ENCODE data around the gene FUS. TPM values are rescaled to one million over a fixed set of nuclear protein-coding genes. Genes with fewer than 3 reads are reported as not detected.

FUS gene
- polyA plus RNA-seq, 12 donors: 290 to 4,308 (median 418) TPM

DNA sequence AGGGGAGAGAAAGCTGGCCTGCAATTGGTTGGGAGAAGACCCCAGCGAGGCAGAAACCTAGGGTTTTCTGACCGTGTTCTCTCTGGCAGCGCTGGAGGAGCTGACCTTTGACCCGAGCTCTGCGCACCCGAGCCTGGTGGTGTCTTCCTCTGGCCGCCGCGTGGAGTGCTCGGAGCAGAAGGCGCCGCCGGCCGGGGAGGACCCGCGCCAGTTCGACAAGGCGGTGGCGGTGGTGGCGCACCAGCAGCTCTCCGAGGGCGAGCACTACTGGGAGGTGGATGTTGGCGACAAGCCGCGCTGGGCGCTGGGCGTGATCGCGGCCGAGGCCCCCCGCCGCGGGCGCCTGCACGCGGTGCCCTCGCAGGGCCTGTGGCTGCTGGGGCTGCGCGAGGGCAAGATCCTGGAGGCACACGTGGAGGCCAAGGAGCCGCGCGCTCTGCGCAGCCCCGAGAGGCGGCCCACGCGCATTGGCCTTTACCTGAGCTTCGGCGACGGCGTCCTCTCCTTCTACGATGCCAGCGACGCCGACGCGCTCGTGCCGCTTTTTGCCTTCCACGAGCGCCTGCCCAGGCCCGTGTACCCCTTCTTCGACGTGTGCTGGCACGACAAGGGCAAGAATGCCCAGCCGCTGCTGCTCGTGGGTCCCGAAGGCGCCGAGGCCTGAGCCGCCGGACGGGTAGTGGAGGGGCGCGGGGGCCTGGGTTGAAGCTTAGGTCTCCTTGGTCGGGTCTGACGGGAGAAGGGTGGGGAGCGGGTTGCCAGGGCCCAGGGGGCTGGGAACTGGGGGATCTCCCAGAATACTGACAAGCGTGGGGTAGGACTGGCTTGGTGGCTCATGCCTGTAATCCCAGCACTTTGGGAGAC, 44.4 kb downstream of the FUS start:
- no peak for DNase-seq

DNA sequence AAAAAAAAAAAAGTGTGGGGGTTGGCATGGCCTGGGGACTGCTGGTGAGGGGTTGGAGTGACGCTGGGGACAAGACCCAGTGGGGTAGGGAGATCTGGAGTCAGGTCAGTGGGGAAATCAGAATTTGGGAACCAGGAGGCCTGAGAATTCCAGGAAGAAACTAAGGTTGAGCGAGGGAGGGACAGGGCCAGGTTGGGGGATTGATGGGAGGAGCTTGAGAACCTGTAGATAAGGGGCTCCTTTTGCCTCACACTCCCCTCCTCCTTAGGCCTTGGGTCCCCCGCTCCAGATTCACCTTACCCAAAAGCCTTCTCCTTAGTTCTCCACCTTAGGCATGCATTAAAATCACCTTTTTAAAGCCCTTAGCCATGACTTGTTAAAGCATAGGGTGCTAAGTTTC, 45.3 kb downstream of the FUS start:
- no peak for DNase-seq

DNA sequence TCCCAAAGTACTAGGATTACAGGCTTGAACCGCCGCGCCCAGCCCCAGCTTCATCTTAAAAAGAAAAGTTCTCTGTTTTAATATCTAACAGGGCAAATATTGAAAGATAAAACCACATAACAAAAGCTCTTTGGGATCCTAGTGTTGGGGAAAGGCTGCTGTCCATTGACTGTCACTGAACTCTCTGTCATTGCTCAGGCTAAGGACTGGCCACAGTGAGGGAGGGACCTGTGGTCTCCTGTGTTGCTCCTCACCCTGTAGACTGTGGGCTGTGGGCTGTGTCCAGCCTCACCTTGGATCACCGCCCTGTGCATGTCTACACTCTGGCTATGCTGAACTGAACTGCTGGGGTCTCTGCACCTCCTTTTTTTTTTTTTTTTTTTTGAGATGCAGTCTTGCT, 48.3 kb downstream of the FUS start:
- no peak for DNase-seq

DNA sequence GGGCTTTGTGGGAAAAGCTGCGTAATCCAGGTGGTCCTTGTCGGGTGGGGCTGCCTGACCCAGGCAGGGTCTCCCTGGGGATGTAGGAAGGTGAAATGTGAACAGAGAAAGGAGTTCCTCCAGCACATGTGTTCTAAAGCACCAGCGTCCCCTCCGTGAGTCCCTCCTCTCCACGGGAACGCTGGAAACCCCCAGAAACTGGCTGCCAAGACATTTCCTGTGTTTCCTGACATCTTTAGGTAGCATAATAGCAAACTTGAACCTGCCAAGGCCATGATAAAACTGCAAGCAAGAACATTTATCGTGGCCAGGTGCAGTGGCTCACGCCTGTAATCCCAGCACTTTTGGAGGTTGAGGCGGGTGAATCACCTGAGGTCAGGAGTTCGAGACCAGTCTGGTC, 49.6 kb downstream of the FUS start:
- DNase-seq: no peak

DNA sequence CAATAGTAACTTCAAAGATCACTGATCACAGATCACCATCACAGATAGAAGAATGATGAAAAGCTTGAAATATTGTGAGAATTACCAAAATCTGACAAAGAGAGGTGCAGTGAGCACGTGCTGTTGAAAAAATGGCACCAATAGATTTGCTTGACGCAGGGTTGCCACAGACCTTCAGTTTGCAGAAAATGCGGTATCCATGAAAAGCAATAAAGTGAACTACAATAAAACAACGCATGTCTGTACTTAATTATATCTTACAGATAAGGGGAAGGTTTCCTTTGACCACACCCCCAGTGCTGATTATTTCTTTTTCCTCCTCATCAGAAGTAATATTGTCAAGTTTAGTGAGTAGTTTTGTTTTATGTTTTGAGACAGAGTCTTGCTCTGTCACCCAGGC, 58.1 kb downstream of the FUS start:
- DNase-seq: no peak

Other genes starting within 250 kb of the FUS start
- 10 to 100 TPM in 3 of 12 donors, 1 to 10 TPM in 8, not detected in 1; 7.4 to 11.3 (median 8.8) TPM for gene ORAI3, start 231.1 kb upstream of the FUS start, polyA plus RNA-seq (ENCODE audit: insufficient read length in 12 of 12)
- gene SETD1A, start 222.4 kb upstream of the FUS start, polyA plus RNA-seq (ENCODE audit: insufficient read length in 12 of 12): 10 to 100 TPM in 9 of 12 donors, 1 to 10 TPM in 2, not detected in 1; 9.5 to 19.5 (median 11.0) TPM
- gene HSD3B7, start 194.9 kb upstream of the FUS start, polyA plus RNA-seq (ENCODE audit: insufficient read length in 12 of 12): 10 to 100 TPM in 1 of 12 donors, 1 to 10 TPM in 10, not detected in 1; 6.9 to 16.3 (median 9.0) TPM
- gene STX1B, start 169.5 kb upstream of the FUS start, polyA plus RNA-seq (ENCODE audit: insufficient read length in 12 of 12): 1 to 10 TPM in 6 of 12 donors, under 1 TPM in 4, not detected in 2; 0.78 to 7.1 (median 1.5) TPM
- 10 to 100 TPM in 11 of 12 donors, not detected in 1; 33.1 to 71.9 (median 39.3) TPM for gene STX4, start 146.6 kb upstream of the FUS start, polyA plus RNA-seq (ENCODE audit: insufficient read length in 12 of 12)
- gene ZNF668, start 105.9 kb upstream of the FUS start, polyA plus RNA-seq (ENCODE audit: insufficient read length in 12 of 12): 1 to 10 TPM in 11 of 12 donors, not detected in 1; 5.3 to 9.5 (median 7.2) TPM
- 10 to 100 TPM in 2 of 12 donors, 1 to 10 TPM in 9, not detected in 1; 7.1 to 13.3 (median 9.5) TPM for gene ZNF646, start 105.7 kb upstream of the FUS start, polyA plus RNA-seq (ENCODE audit: insufficient read length in 12 of 12)
- gene PRSS53, start 91.2 kb upstream of the FUS start, polyA plus RNA-seq (ENCODE audit: insufficient read length in 12 of 12): 10 to 100 TPM in 1 of 12 donors, 1 to 10 TPM in 10, not detected in 1; 1.8 to 16.4 (median 4.6) TPM
- 10 to 100 TPM in 11 of 12 donors, not detected in 1; 50.0 to 71.5 (median 58.6) TPM for gene VKORC1, start 85.3 kb upstream of the FUS start, polyA plus RNA-seq (ENCODE audit: insufficient read length in 12 of 12)
- gene BCKDK, start 71.8 kb upstream of the FUS start, polyA plus RNA-seq (ENCODE audit: insufficient read length in 12 of 12): 10 to 100 TPM in 11 of 12 donors, not detected in 1; 19.1 to 30.0 (median 24.8) TPM
- gene KAT8, start 62.5 kb upstream of the FUS start, polyA plus RNA-seq (ENCODE audit: insufficient read length in 12 of 12): 10 to 100 TPM in 11 of 12 donors, not detected in 1; 41.5 to 63.1 (median 46.7) TPM
- 10 to 100 TPM in 2 of 12 donors, 1 to 10 TPM in 2, under 1 TPM in 6, not detected in 2; 0.16 to 39.2 (median 0.61) TPM for gene PRSS8, start 44.4 kb upstream of the FUS start, polyA plus RNA-seq (ENCODE audit: insufficient read length in 12 of 12)
- 1 to 10 TPM in 8 of 12 donors, under 1 TPM in 2, not detected in 2; 0.92 to 2.0 (median 1.4) TPM for gene PRSS36, start 30.1 kb upstream of the FUS start, polyA plus RNA-seq (ENCODE audit: insufficient read length in 12 of 12)
- gene PYCARD, start 22.6 kb downstream of the FUS start, polyA plus RNA-seq (ENCODE audit: insufficient read length in 12 of 12): 10 to 100 TPM in 3 of 12 donors, 1 to 10 TPM in 8, not detected in 1; 3.8 to 28.0 (median 6.0) TPM
- gene TRIM72, start 34.0 kb downstream of the FUS start, polyA plus RNA-seq (ENCODE audit: insufficient read length in 12 of 12): 10 to 100 TPM in 11 of 12 donors, not detected in 1; 19.1 to 87.8 (median 58.2) TPM
- 1 to 10 TPM in 5 of 12 donors, under 1 TPM in 5, not detected in 2; 0.27 to 2.1 (median 0.95) TPM for gene PYDC1, start 37.0 kb downstream of the FUS start, polyA plus RNA-seq (ENCODE audit: insufficient read length in 12 of 12)
- 1 to 10 TPM in 11 of 12 donors, not detected in 1; 2.1 to 9.2 (median 3.2) TPM for gene ITGAM, start 79.8 kb downstream of the FUS start, polyA plus RNA-seq (ENCODE audit: insufficient read length in 12 of 12)
- 1 to 10 TPM in 4 of 12 donors, under 1 TPM in 6, not detected in 2; 0.34 to 7.5 (median 0.84) TPM for gene ITGAX, start 175.0 kb downstream of the FUS start, polyA plus RNA-seq (ENCODE audit: insufficient read length in 12 of 12)
- 1 to 10 TPM in 4 of 12 donors, under 1 TPM in 6, not detected in 2; 0.15 to 1.5 (median 0.62) TPM for gene ITGAD, start 213.2 kb downstream of the FUS start, polyA plus RNA-seq (ENCODE audit: insufficient read length in 12 of 12)
- 100 to 1,000 TPM in 11 of 12 donors, not detected in 1; 146 to 481 (median 259) TPM for gene COX6A2, start 248.2 kb downstream of the FUS start, polyA plus RNA-seq (ENCODE audit: insufficient read length in 12 of 12)